ENCODE data around the gene KLHL40.
"Not testable (repeated sequence)": the region's sequence is repeated elsewhere in the genome, so short reads cannot be mapped to it uniquely, and the experiment has no call there.

Gene KLHL40

GRCh38 chr3:42714171-42714852, 29.0 kb downstream of the KLHL40 start:
- no peak for DNase-seq (ENCODE audit: insufficient read length, low spot score)
- no peak for FAIRE-seq

- FAIRE-seq (no peak), DNase-seq (ENCODE audit: insufficient read length, low spot score) (no peak)
These were observed 32.0 kb downstream of the KLHL40 start for GRCh38 chr3:42717306-42717705.

- no peak for FAIRE-seq
- no peak for DNase-seq (ENCODE audit: insufficient read length, low spot score)
These were observed 33.0 kb downstream of the KLHL40 start for GRCh38 chr3:42718338-42718737.

GRCh38 chr3:42719002-42719401, 33.7 kb downstream of the KLHL40 start:
- FAIRE-seq = no peak

GRCh38 chr3:42720126-42720525, 34.8 kb downstream of the KLHL40 start:
- FAIRE-seq = no peak
- no peak for DNase-seq (ENCODE audit: insufficient read length, low spot score)

More at GRCh38 chr3:42719002-42719401, 33.7 kb downstream of the KLHL40 start:
- no peak for DNase-seq (ENCODE audit: insufficient read length, low spot score)

- DNase-seq (ENCODE audit: insufficient read length, low spot score) = no peak
- no peak for FAIRE-seq
These were observed 36.4 kb downstream of the KLHL40 start for GRCh38 chr3:42721690-42722089.

GRCh38 chr3:42722442-42722841, 37.1 kb downstream of the KLHL40 start:
- FAIRE-seq; DNase-seq (ENCODE audit: insufficient read length, low spot score): not testable (repeated sequence)

- DNase-seq (ENCODE audit: insufficient read length, low spot score) (no peak), FAIRE-seq (no peak)
These were observed 37.9 kb downstream of the KLHL40 start for GRCh38 chr3:42723219-42723618.

- DNase-seq (ENCODE audit: insufficient read length, low spot score) = no peak
- no peak for FAIRE-seq
These were observed 40.1 kb downstream of the KLHL40 start for GRCh38 chr3:42725454-42725853.

- FAIRE-seq (no peak), DNase-seq (ENCODE audit: insufficient read length, low spot score) (no peak)
These were observed 42.7 kb downstream of the KLHL40 start for GRCh38 chr3:42728056-42728455.

GRCh38 chr3:42728668-42729364, 43.5 kb downstream of the KLHL40 start:
- FAIRE-seq = no peak
- DNase-seq (ENCODE audit: insufficient read length, low spot score) = no peak

- no peak for DNase-seq (ENCODE audit: insufficient read length, low spot score)
- FAIRE-seq = no peak
These were observed 44.2 kb downstream of the KLHL40 start for GRCh38 chr3:42729404-42730145.

- no peak for DNase-seq (ENCODE audit: insufficient read length, low spot score)
- FAIRE-seq = no peak
These were observed 45.0 kb downstream of the KLHL40 start for GRCh38 chr3:42730294-42730693.

GRCh38 chr3:42730706-42731420, 45.5 kb downstream of the KLHL40 start:
- FAIRE-seq = no peak
- DNase-seq (ENCODE audit: insufficient read length, low spot score) = no peak

- FAIRE-seq (no peak), DNase-seq (ENCODE audit: insufficient read length, low spot score) (no peak)
These were observed 46.3 kb downstream of the KLHL40 start for GRCh38 chr3:42731476-42732195.

GRCh38 chr3:42732196-42732828, 47.0 kb downstream of the KLHL40 start:
- FAIRE-seq (no peak), DNase-seq (ENCODE audit: insufficient read length, low spot score) (no peak)

- FAIRE-seq (no peak), DNase-seq (ENCODE audit: insufficient read length, low spot score) (no peak)
These were observed 47.6 kb downstream of the KLHL40 start for GRCh38 chr3:42732829-42733459.

GRCh38 chr3:42733501-42734262, 48.3 kb downstream of the KLHL40 start:
- FAIRE-seq (no peak), DNase-seq (ENCODE audit: insufficient read length, low spot score) (no peak)

Data from GM19239 (cell line).